ENCODE measurements around the gene HSD17B12. TPM values are rescaled to one million over a fixed set of nuclear protein-coding genes. Genes with fewer than 3 reads are reported as not detected.
A peak's percentile ranks its signal among the peaks of the same experiment; 100 is the strongest.

Gene HSD17B12
- total and polyA plus RNA-seq, 2 donors (not counting 3 experiments of a cell fraction or from before 2014, with no cell fraction given) = 41.5 to 96.5 TPM

DNA sequence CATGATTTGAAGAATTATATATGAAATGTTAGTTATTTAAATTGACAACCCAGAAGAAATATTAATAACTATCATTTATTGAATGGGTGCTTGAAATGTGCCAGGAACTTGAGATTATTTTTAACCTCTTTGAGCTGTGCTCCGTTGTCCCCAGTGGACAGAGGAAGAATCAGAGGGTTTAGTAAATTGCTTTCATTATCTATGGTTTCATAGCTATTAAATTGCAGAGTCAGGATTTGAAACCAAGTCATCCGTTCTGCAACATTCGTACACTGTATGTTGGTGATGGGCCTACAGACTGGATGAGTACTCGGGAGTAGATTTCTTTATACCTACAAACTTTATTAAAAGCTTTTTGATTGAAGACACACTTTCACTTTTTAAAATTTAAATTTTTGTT, 4.9 kb downstream of the HSD17B12 start:
- DNase-seq (ENCODE audit: low read depth, low spot score) = peak; percentile 38
- H3K9ac ChIP-seq (replicated peaks; ENCODE audit: extremely low read depth, insufficient read depth, low read length) = no peak overlapping the region
- ChIA-PET POLR2A (no interaction called here), CTCF (interaction anchor here (1.0 to 2.1 kb wide), 8 partner anchors 8 to 262 kb away, joined by 3 to 5 read pairs (median 3); no protein-coding TSS in a partner anchor)
- no peaks in the 10 kb centered on the region for H4K20me1 ChIP-seq (replicated peaks; ENCODE audit: control insufficient read depth, extremely low read depth, insufficient read depth, low read length)
- no peak overlapping the region for H3K4me3 ChIP-seq (replicated peaks in 1 of 3; ENCODE audit: insufficient read depth in 1 of 3, low read depth in 1 of 3, low read length in 3 of 3)
- H2AFZ ChIP-seq (ENCODE audit: low read depth, low read length) = no peak overlapping the region
- TF ChIP-seq MYC (IDR thresholded peaks at IDR 0.05; ENCODE audit: low read depth, low read length) (no peak), EZH2 (IDR thresholded peaks at IDR 0.05; ENCODE audit: borderline replicate concordance, low read depth, low read length, severe bottlenecking) (no peak), GATA2 (IDR thresholded peaks at IDR 0.05; ENCODE audit: insufficient read depth, insufficient read length, low read depth, low read length) (no peak), MAX (IDR thresholded peaks at IDR 0.05; ENCODE audit: insufficient read depth, insufficient read length) (no peak)
- TF ChIP-seq, protein P1, sequence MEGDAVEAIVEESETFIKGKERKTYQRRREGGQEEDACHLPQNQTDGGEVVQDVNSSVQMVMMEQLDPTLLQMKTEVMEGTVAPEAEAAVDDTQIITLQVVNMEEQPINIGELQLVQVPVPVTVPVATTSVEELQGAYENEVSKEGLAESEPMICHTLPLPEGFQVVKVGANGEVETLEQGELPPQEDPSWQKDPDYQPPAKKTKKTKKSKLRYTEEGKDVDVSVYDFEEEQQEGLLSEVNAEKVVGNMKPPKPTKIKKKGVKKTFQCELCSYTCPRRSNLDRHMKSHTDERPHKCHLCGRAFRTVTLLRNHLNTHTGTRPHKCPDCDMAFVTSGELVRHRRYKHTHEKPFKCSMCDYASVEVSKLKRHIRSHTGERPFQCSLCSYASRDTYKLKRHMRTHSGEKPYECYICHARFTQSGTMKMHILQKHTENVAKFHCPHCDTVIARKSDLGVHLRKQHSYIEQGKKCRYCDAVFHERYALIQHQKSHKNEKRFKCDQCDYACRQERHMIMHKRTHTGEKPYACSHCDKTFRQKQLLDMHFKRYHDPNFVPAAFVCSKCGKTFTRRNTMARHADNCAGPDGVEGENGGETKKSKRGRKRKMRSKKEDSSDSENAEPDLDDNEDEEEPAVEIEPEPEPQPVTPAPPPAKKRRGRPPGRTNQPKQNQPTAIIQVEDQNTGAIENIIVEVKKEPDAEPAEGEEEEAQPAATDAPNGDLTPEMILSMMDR (IDR thresholded peaks at IDR 0.05; ENCODE audit: extremely low read depth in 1 of 2, insufficient read depth in 1 of 2, low read depth in 1 of 2, low read length in 2 of 2) = no peak
- H3K9me3 ChIP-seq (replicated peaks; ENCODE audit: control insufficient read depth, insufficient read depth, low read length) = no peaks in the 10 kb centered on the region
- intact Hi-C loops (cut with micrococcal nuclease) = loop anchor here (10.0 kb wide), 1 partner anchor 169 kb away; no protein-coding TSS in a partner anchor
- dilution Hi-C loops (cut with MboI; ENCODE audit: extremely low pct_ligation_motif_present, low sequenced_read_pairs) = no loop called here
- no peaks in the 10 kb centered on the region for H3K9me1 ChIP-seq (replicated peaks; ENCODE audit: control insufficient read depth, extremely low read depth, insufficient read depth, low read length)
- BruUV-seq (replicated peaks) = no TSS peak
- no peak overlapping the region for H3K27ac ChIP-seq (ENCODE audit: insufficient read depth, low read depth, low read length)
- peaks cover 51% of the 10 kb centered on the region for H3K4me1 ChIP-seq (ENCODE audit: control insufficient read depth, extremely low read depth, insufficient read depth, low read length)
- peaks cover 73% of the 10 kb centered on the region for H3K79me2 ChIP-seq (ENCODE audit: control insufficient read depth, insufficient read depth, low read length)
- H3K36me3 ChIP-seq (ENCODE audit: control insufficient read depth in 2 of 2, extremely low read depth in 1 of 2, insufficient read depth in 2 of 2, low read length in 2 of 2) = peaks cover 2 to 6% of the 10 kb centered on the region in 2 experiments
- H3K4me2 ChIP-seq (ENCODE audit: insufficient read depth, low read length) = peak overlapping the region; percentile 33
- no peaks in the 10 kb centered on the region for H3K27me3 ChIP-seq (ENCODE audit: control insufficient read depth in 2 of 2, insufficient read depth in 2 of 2, low read length in 2 of 2)
- FAIRE-seq = no peak

All from endothelial cell of umbilical vein (primary cell).